ENCODE data around the gene TMEM8B.
"Not testable (repeated sequence)": the region's sequence is repeated elsewhere in the genome, so short reads cannot be mapped to it uniquely, and the experiment has no call there.

Gene TMEM8B

GRCh38 chr9:35908504-35909125 is 79.6 kb downstream of the TMEM8B start:
- no peak for DNase-seq

GRCh38 chr9:35909274-35909673 is 80.2 kb downstream of the TMEM8B start, which contains the start of gene SPAAR:
TSS of gene SPAAR (plus strand) at chr9:35909490. CDS start at chr9:35910464, 974 bp downstream.
- no peak for DNase-seq

GRCh38 chr9:35909687-35910612 is 80.9 kb downstream of the TMEM8B start:
- no peak for DNase-seq

GRCh38 chr9:35910613-35911359 is 81.8 kb downstream of the TMEM8B start:
- peak; percentile 66 for DNase-seq

GRCh38 chr9:35911690-35912089 is 82.7 kb downstream of the TMEM8B start:
- DNase-seq = no peak

- DNase-seq = no peak
These were observed 83.9 kb downstream of the TMEM8B start for GRCh38 chr9:35912791-35913400.

- not testable (repeated sequence) for DNase-seq
These were observed 84.4 kb downstream of the TMEM8B start for GRCh38 chr9:35913429-35913828.

GRCh38 chr9:35914301-35914807 is 85.3 kb downstream of the TMEM8B start:
- DNase-seq = no peak
